Measurements from ENCODE around the gene RHOXF2B.
"Not testable (repeated sequence)": the region's sequence is repeated elsewhere in the genome, so short reads cannot be mapped to it uniquely, and the experiment has no call there.

GRCh38 chrX:120104707-120105106, 27.2 kb upstream of the RHOXF2B start:
- not testable (repeated sequence) for TF ChIP-seq CTCF (conservative IDR thresholded peaks at IDR 0.05; ENCODE audit: low read depth, low read length); EZH2phosphoT487 (IDR thresholded peaks at IDR 0.05; ENCODE audit: borderline replicate concordance, low read length); EZH2 (IDR thresholded peaks at IDR 0.05; ENCODE audit: low read length, unreplicated experiment)
